GM23338 (cell line): Measurements from ENCODE around the gene CCDC196. TPM values are rescaled to one million over a fixed set of nuclear protein-coding genes. Genes with fewer than 3 reads are reported as not detected.

Experiments used
- ATAC-seq: fragments of 200-7000 bp; cut with Tn5 transposase; 3 replicates; pipeline ENCODE4 v1.9.1; 2020
- DNase-seq: peaks from one replicate; pipeline ENCODE4 v3.0.0-alpha.2; 2015; ENCODE audit warnings: low spot score
- H2AFZ ChIP-seq: fragments of 200-600 bp; sonication (generic); 2 replicates; pipeline ENCODE4 v1.8.0; 2016; ENCODE audit warnings: antibody characterized with exemption, mild to moderate bottlenecking, moderate library complexity
- H3F3A ChIP-seq: fragments of 200-600 bp; sonication (generic); replicated peaks from 2 replicates; pipeline ENCODE4 v1.8.0; 2017; ENCODE audit warnings: antibody characterized with exemption, mixed run types, low read depth
- H3K27ac ChIP-seq: fragments of 200-600 bp; sonication (generic); 2 replicates; pipeline ENCODE4 v1.6.1; 2016; ENCODE audit warnings: low read depth
- H3K27me3 ChIP-seq: fragments of 200-600 bp; sonication (generic); 2 replicates; pipeline ENCODE4 v1.8.0; 2016; ENCODE audit warnings: mild to moderate bottlenecking, mixed run types, moderate library complexity; ENCODE audit not compliant: insufficient read depth
- H3K36me3 ChIP-seq: fragments of 200-600 bp; sonication (generic); 2 replicates; pipeline ENCODE4 v1.8.0; 2016; ENCODE audit warnings: mild to moderate bottlenecking; ENCODE audit not compliant: insufficient read depth
- H3K4me1 ChIP-seq: fragments of 200-600 bp; sonication (generic); 2 replicates; pipeline ENCODE4 v1.8.0; 2016; ENCODE audit warnings: mild to moderate bottlenecking, moderate library complexity; ENCODE audit not compliant: insufficient read depth
- H3K4me2 ChIP-seq: fragments of 200-600 bp; sonication (generic); 2 replicates; pipeline ENCODE4 v1.7.1; 2017; ENCODE audit warnings: mixed run types
- H3K4me3 ChIP-seq: fragments of 200-600 bp; sonication (generic); 2 replicates; pipeline ENCODE4 v1.6.1; 2016; ENCODE audit warnings: mixed run types
- H3K79me2 ChIP-seq: fragments of 200-600 bp; sonication (generic); replicated peaks from 2 replicates; pipeline ENCODE4 v1.8.0; 2017; ENCODE audit warnings: mild to moderate bottlenecking; ENCODE audit not compliant: insufficient read depth
- H3K9me2 ChIP-seq: fragments of 200-600 bp; sonication (generic); 2 replicates; pipeline ENCODE4 v1.8.0; 2017; ENCODE audit not compliant: insufficient read depth
- H4K20me1 ChIP-seq: fragments of 200-600 bp; sonication (generic); replicated peaks from 2 replicates; pipeline ENCODE4 v1.8.0; 2017; ENCODE audit warnings: mild to moderate bottlenecking; ENCODE audit not compliant: insufficient read depth
- H3K27ac Mint-ChIP-seq: 2 replicates; pipeline ENCODE4 v1.8.0; 2020; ENCODE audit warnings: inconsistent platforms, mild to moderate bottlenecking, moderate library complexity, mixed read lengths
- H3K27me3 Mint-ChIP-seq: 3 replicates; pipeline ENCODE4 v1.8.0; 2022; ENCODE audit warnings: low read depth, mild to moderate bottlenecking, moderate library complexity, mixed read lengths, inconsistent platforms; ENCODE audit not compliant: insufficient read depth, poor library complexity
- H3K36me3 Mint-ChIP-seq: 3 replicates; pipeline ENCODE4 v1.8.0; 2021; ENCODE audit warnings: low read depth, mild to moderate bottlenecking, inconsistent platforms, moderate library complexity, mixed read lengths
- H3K4me1 Mint-ChIP-seq: 3 replicates; pipeline ENCODE4 v1.8.0; 2020; ENCODE audit warnings: mild to moderate bottlenecking, inconsistent platforms, mixed read lengths
- H3K4me3 Mint-ChIP-seq: 3 replicates; pipeline ENCODE4 v1.8.0; 2021; ENCODE audit warnings: moderate library complexity, mild to moderate bottlenecking, inconsistent platforms, mixed read lengths
- H3K9me3 Mint-ChIP-seq: 3 replicates; pipeline ENCODE4 v1.8.0; 2020; ENCODE audit warnings: moderate library complexity, mild to moderate bottlenecking, inconsistent platforms, mixed read lengths
- CREB1 ChIP-seq: fragments of 250-450 bp; sonication (Bioruptor Pico); IDR thresholded peaks from 2 replicates; pipeline ENCODE4 v1.5.0; 2020; ENCODE audit warnings: low read depth, mild to moderate bottlenecking, moderate library complexity
- CTCF ChIP-seq, 2 experiments: fragments of 200-600 bp in 1 of 2; sonication (generic) in 1 of 2; conservative IDR thresholded peaks; 2 replicates each; pipeline versions ENCODE4 v1.5.1 to v1.6.1; 2016 to 2017; ENCODE audit warnings: antibody characterized with exemption in 2 of 2, low read depth in 2 of 2, mild to moderate bottlenecking in 2 of 2, moderate library complexity in 1 of 2
- EZH2 ChIP-seq: fragments of 200-600 bp; sonication (generic); IDR thresholded peaks from one replicate; pipeline ENCODE4 v1.8.0; 2017; ENCODE audit warnings: antibody characterized with exemption, mild to moderate bottlenecking, low read depth; ENCODE audit not compliant: unreplicated experiment
- EZH2phosphoT487 ChIP-seq: fragments of 200-600 bp; sonication (generic); IDR thresholded peaks from one replicate; pipeline ENCODE4 v1.8.1; 2018; ENCODE audit warnings: antibody characterized with exemption; ENCODE audit not compliant: unreplicated experiment
- JUNB ChIP-seq: IDR thresholded peaks from one replicate; pipeline ENCODE4 v1.6.1; 2016; ENCODE audit warnings: antibody characterized with exemption; ENCODE audit not compliant: unreplicated experiment
- NANOG ChIP-seq: IDR thresholded peaks from 2 replicates; pipeline ENCODE4 v1.6.1; 2016; ENCODE audit warnings: antibody characterized with exemption, borderline replicate concordance
- POLR2AphosphoS5 ChIP-seq: IDR thresholded peaks from 2 replicates; pipeline ENCODE4 v1.6.1; 2016; ENCODE audit warnings: antibody characterized with exemption, low read depth
- STAT1 ChIP-seq: IDR thresholded peaks from one replicate; pipeline ENCODE4 v1.6.1; 2016; ENCODE audit warnings: antibody characterized with exemption; ENCODE audit not compliant: unreplicated experiment
- ZNF114 ChIP-seq: fragments of 250-450 bp; sonication (Bioruptor Pico); IDR thresholded peaks from 2 replicates; pipeline ENCODE4 v1.5.0; 2020; ENCODE audit warnings: mild to moderate bottlenecking, moderate library complexity
- ZNF331 ChIP-seq: fragments of 250-450 bp; sonication (Bioruptor Pico); IDR thresholded peaks from 2 replicates; pipeline ENCODE4 v1.5.0; 2020; ENCODE audit warnings: low read depth, mild to moderate bottlenecking, moderate library complexity
- polyA plus RNA-seq: library from polyadenylated mRNA; unstranded; fragments of >200 nt; fragmentation: Nextera tagmentation; extraction: Ambion mirVana; gene quantifications from 2 replicates; pipeline ENCODE4 v1.2.1, GENCODE V29; 2016
- total RNA-seq: library from RNA; depleted of rRNA; stranded (reverse); fragments of >200 nt; shearing (Covaris generic); gene quantifications from 2 replicates; pipeline ENCODE4 v1.2.3, GENCODE V29; 2014
- TF ChIP-seq, protein P1 (sequence below): IDR thresholded peaks from 2 replicates; pipeline ENCODE4 v1.6.1; 2016; ENCODE audit warnings: antibody characterized with exemption
- TF ChIP-seq, protein P2 (sequence below): IDR thresholded peaks from one replicate; pipeline ENCODE4 v1.6.1; 2018; ENCODE audit warnings: antibody characterized with exemption; ENCODE audit not compliant: unreplicated experiment

Gene CCDC196
- total and polyA plus RNA-seq, 2 experiments from 2014 or later: 0.27 TPM; not detected in 1

- no peak for TF ChIP-seq JUNB
- TF ChIP-seq ZNF114 (CRISPR knock-in tag): no peak
- no peak for TF ChIP-seq ZNF331 (CRISPR knock-in tag)
- TF ChIP-seq, protein P1, sequence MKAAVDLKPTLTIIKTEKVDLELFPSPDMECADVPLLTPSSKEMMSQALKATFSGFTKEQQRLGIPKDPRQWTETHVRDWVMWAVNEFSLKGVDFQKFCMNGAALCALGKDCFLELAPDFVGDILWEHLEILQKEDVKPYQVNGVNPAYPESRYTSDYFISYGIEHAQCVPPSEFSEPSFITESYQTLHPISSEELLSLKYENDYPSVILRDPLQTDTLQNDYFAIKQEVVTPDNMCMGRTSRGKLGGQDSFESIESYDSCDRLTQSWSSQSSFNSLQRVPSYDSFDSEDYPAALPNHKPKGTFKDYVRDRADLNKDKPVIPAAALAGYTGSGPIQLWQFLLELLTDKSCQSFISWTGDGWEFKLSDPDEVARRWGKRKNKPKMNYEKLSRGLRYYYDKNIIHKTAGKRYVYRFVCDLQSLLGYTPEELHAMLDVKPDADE: no peak
- TF ChIP-seq EZH2phosphoT487: no peak
- TF ChIP-seq EZH2: no peak
- TF ChIP-seq, protein P2, sequence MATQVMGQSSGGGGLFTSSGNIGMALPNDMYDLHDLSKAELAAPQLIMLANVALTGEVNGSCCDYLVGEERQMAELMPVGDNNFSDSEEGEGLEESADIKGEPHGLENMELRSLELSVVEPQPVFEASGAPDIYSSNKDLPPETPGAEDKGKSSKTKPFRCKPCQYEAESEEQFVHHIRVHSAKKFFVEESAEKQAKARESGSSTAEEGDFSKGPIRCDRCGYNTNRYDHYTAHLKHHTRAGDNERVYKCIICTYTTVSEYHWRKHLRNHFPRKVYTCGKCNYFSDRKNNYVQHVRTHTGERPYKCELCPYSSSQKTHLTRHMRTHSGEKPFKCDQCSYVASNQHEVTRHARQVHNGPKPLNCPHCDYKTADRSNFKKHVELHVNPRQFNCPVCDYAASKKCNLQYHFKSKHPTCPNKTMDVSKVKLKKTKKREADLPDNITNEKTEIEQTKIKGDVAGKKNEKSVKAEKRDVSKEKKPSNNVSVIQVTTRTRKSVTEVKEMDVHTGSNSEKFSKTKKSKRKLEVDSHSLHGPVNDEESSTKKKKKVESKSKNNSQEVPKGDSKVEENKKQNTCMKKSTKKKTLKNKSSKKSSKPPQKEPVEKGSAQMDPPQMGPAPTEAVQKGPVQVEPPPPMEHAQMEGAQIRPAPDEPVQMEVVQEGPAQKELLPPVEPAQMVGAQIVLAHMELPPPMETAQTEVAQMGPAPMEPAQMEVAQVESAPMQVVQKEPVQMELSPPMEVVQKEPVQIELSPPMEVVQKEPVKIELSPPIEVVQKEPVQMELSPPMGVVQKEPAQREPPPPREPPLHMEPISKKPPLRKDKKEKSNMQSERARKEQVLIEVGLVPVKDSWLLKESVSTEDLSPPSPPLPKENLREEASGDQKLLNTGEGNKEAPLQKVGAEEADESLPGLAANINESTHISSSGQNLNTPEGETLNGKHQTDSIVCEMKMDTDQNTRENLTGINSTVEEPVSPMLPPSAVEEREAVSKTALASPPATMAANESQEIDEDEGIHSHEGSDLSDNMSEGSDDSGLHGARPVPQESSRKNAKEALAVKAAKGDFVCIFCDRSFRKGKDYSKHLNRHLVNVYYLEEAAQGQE: no peak
- TF ChIP-seq STAT1: no peak
- no peak for TF ChIP-seq CREB1 (CRISPR knock-in tag)
- TF ChIP-seq NANOG: no peak
- TF ChIP-seq CTCF (conservative IDR thresholded peaks at IDR 0.05; ENCODE audit: low read depth in 2 of 2): no peak
- no peak for TF ChIP-seq POLR2AphosphoS5
- Mint-ChIP-seq H3K9me3 (peaks cover 40% of the 10 kb centered on the region), H3K36me3 (peaks cover 17% of the 10 kb centered on the region; the same call in 2 of the 3 replicates)
Observed at GRCh38 chr14:66464261-66464660, 21.9 kb upstream of the CCDC196 start.

More at GRCh38 chr14:66464261-66464660, 21.9 kb upstream of the CCDC196 start:
- H3K4me1 Mint-ChIP-seq: no peaks in the 10 kb centered on the region
- ATAC-seq: no peak
- Histone ChIP-seq H2AFZ (no peak overlapping the region), H3K36me3 (peaks cover 10% of the 10 kb centered on the region), H3K4me2 (no peak overlapping the region), H3K27ac (no peak overlapping the region), H4K20me1 (no peaks in the 10 kb centered on the region), H3K9me2 (no peaks in the 10 kb centered on the region), H3K27me3 (no peaks in the 10 kb centered on the region), H3K79me2 (no peaks in the 10 kb centered on the region), H3K4me3 (no peak overlapping the region), H3F3A (no peaks in the 10 kb centered on the region), H3K4me1 (no peaks in the 10 kb centered on the region)
- H3K27me3 Mint-ChIP-seq: no peaks in the 10 kb centered on the region
- DNase-seq: no peak
- H3K4me3 Mint-ChIP-seq: no peak overlapping the region
- no peak overlapping the region for H3K27ac Mint-ChIP-seq
